ENCODE data around the gene GRHL1. TPM values are rescaled to one million over a fixed set of nuclear protein-coding genes. Genes with fewer than 3 reads are reported as not detected.

The GRHL1 gene
- polyA plus RNA-seq, 1 of the 3 experiments (the other 2 are of a cell fraction), result 1.0 TPM

DNA sequence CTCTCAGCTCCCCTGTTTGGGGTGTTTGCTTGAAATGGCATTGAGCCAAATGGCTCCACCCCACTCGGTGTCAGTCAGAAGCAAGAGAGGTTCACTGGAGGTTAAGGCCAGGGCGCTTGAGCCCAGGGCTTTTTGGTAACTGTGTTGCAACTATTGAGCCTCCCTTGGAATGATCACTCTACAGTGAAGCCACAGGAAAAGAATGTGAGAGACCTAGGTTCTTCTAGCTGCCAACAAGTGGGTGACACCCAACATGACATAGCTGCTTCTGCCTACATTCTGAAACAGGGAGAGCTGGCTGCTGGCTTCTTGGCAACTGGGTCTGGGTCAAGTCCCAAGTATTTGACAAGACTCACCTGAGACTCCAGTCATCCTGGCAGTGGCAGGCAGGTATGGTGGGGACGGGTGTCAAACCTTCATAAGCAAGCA lies 7.1 kb upstream of the GRHL1 start:
- no peak for DNase-seq
- Histone ChIP-seq H3F3A (replicated peaks; ENCODE audit: insufficient read depth) (no peaks in the 10 kb centered on the region), H3K36me3 (replicated peaks in 1 of 2; ENCODE audit: control insufficient read depth in 1 of 2, insufficient read depth in 2 of 2, low read length in 1 of 2) (no peaks in the 10 kb centered on the region), H3K9ac (no peak overlapping the region), H3K9me3 (no peaks in the 10 kb centered on the region), H4K20me1 (ENCODE audit: insufficient read depth) (no peaks in the 10 kb centered on the region), H3K9me2 (no peaks in the 10 kb centered on the region), H3K4me1 (ENCODE audit: control insufficient read depth in 1 of 2, insufficient read depth in 2 of 2, low read depth in 1 of 2, low read length in 1 of 2) (peaks cover 7 to 11% of the 10 kb centered on the region in 2 experiments; a peak in 3 of 4 replicates), H3K4me3 (ENCODE audit: low read depth in 2 of 2, low read length in 1 of 2) (no peak overlapping the region), H2AFZ (ENCODE audit: low read depth) (no peak overlapping the region), H3K4me2 (no peak overlapping the region), H3K79me2 (ENCODE audit: insufficient read depth) (no peaks in the 10 kb centered on the region), H3K27me3 (ENCODE audit: insufficient read depth) (no peaks in the 10 kb centered on the region), H3K27ac (ENCODE audit: low read depth in 2 of 2, low read length in 1 of 2) (no peak overlapping the region)
- 63% methylated on average over 3 of the region's 3 CpGs for WGBS (ENCODE audit: low lambda C conversion rate)
- ChIA-PET POLR2A (no interaction called here), CTCF (interaction anchor here (0.6 to 1.6 kb wide), 5 partner anchors 11 to 131 kb away, joined by 3 to 11 read pairs (median 3); no protein-coding TSS in a partner anchor)
- TF ChIP-seq JUND (IDR thresholded peaks at IDR 0.05) (no peak), GABPA (IDR thresholded peaks at IDR 0.05; ENCODE audit: low read depth) (no peak), RAD21 (IDR thresholded peaks at IDR 0.05; ENCODE audit: low read length) (no peak), FOXM1 (IDR thresholded peaks at IDR 0.05; ENCODE audit: low read depth) (no peak), TEAD4 (IDR thresholded peaks at IDR 0.05; ENCODE audit: borderline replicate concordance, insufficient read depth) (no peak), EZH2phosphoT487 (IDR thresholded peaks at IDR 0.05; ENCODE audit: borderline replicate concordance, low read depth) (no peak), MXI1 (IDR thresholded peaks at IDR 0.05; ENCODE audit: low read depth, low read length) (no peak), ELF1 (IDR thresholded peaks at IDR 0.05) (no peak), NRF1 (IDR thresholded peaks at IDR 0.05; ENCODE audit: low read depth, low read length) (no peak), MEF2A (IDR thresholded peaks at IDR 0.05; ENCODE audit: borderline replicate concordance, low read depth) (no peak), RCOR1 (IDR thresholded peaks at IDR 0.05; ENCODE audit: low read length) (no peak), NFIC (IDR thresholded peaks at IDR 0.05; ENCODE audit: borderline replicate concordance) (no peak), TCF12 (IDR thresholded peaks at IDR 0.05) (no peak), FOSL2 (IDR thresholded peaks at IDR 0.05; ENCODE audit: borderline replicate concordance, low read depth) (no peak)
- TF ChIP-seq, protein P1, sequence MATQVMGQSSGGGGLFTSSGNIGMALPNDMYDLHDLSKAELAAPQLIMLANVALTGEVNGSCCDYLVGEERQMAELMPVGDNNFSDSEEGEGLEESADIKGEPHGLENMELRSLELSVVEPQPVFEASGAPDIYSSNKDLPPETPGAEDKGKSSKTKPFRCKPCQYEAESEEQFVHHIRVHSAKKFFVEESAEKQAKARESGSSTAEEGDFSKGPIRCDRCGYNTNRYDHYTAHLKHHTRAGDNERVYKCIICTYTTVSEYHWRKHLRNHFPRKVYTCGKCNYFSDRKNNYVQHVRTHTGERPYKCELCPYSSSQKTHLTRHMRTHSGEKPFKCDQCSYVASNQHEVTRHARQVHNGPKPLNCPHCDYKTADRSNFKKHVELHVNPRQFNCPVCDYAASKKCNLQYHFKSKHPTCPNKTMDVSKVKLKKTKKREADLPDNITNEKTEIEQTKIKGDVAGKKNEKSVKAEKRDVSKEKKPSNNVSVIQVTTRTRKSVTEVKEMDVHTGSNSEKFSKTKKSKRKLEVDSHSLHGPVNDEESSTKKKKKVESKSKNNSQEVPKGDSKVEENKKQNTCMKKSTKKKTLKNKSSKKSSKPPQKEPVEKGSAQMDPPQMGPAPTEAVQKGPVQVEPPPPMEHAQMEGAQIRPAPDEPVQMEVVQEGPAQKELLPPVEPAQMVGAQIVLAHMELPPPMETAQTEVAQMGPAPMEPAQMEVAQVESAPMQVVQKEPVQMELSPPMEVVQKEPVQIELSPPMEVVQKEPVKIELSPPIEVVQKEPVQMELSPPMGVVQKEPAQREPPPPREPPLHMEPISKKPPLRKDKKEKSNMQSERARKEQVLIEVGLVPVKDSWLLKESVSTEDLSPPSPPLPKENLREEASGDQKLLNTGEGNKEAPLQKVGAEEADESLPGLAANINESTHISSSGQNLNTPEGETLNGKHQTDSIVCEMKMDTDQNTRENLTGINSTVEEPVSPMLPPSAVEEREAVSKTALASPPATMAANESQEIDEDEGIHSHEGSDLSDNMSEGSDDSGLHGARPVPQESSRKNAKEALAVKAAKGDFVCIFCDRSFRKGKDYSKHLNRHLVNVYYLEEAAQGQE (IDR thresholded peaks at IDR 0.05; ENCODE audit: low read depth, low read length), result no peak
- TF ChIP-seq, protein P2, sequence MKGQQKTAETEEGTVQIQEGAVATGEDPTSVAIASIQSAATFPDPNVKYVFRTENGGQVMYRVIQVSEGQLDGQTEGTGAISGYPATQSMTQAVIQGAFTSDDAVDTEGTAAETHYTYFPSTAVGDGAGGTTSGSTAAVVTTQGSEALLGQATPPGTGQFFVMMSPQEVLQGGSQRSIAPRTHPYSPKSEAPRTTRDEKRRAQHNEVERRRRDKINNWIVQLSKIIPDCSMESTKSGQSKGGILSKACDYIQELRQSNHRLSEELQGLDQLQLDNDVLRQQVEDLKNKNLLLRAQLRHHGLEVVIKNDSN (IDR thresholded peaks at IDR 0.05; ENCODE audit: borderline replicate concordance, low read depth), result no peak
- TF ChIP-seq, protein P3, sequence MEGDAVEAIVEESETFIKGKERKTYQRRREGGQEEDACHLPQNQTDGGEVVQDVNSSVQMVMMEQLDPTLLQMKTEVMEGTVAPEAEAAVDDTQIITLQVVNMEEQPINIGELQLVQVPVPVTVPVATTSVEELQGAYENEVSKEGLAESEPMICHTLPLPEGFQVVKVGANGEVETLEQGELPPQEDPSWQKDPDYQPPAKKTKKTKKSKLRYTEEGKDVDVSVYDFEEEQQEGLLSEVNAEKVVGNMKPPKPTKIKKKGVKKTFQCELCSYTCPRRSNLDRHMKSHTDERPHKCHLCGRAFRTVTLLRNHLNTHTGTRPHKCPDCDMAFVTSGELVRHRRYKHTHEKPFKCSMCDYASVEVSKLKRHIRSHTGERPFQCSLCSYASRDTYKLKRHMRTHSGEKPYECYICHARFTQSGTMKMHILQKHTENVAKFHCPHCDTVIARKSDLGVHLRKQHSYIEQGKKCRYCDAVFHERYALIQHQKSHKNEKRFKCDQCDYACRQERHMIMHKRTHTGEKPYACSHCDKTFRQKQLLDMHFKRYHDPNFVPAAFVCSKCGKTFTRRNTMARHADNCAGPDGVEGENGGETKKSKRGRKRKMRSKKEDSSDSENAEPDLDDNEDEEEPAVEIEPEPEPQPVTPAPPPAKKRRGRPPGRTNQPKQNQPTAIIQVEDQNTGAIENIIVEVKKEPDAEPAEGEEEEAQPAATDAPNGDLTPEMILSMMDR (IDR thresholded peaks at IDR 0.05), result no peak
- TF ChIP-seq, protein P4, sequence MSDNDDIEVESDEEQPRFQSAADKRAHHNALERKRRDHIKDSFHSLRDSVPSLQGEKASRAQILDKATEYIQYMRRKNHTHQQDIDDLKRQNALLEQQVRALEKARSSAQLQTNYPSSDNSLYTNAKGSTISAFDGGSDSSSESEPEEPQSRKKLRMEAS (IDR thresholded peaks at IDR 0.05; ENCODE audit: low read depth), result no peak
- TF ChIP-seq, protein P5, sequence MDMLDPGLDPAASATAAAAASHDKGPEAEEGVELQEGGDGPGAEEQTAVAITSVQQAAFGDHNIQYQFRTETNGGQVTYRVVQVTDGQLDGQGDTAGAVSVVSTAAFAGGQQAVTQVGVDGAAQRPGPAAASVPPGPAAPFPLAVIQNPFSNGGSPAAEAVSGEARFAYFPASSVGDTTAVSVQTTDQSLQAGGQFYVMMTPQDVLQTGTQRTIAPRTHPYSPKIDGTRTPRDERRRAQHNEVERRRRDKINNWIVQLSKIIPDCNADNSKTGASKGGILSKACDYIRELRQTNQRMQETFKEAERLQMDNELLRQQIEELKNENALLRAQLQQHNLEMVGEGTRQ (IDR thresholded peaks at IDR 0.05; ENCODE audit: borderline replicate concordance, low read depth, low read length), result no peak

All from SK-N-SH (cell line).